Measurements from ENCODE around the gene ANKRD6.
"Not testable (repeated sequence)": the region's sequence is repeated elsewhere in the genome, so short reads cannot be mapped to it uniquely, and the experiment has no call there.

Gene ANKRD6

DNA sequence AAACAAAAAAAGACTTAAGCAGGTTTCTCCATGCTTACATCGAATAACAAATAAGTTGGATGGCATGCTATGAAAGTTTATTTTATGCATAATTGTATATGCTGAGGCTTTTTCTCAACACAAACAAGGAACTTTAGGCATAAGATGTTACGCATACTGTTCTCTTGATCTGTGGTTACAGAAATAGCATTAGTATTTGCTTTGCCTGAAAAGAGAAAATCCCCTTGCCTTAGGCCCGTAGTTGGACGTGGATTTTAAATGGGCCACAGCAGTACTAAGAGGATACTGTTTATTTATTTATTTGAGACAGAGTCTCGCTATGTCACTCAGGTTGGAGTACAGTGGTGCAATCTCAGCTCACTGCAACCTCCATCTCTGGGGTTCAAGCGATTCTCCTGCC lies 186.6 kb downstream of the ANKRD6 start:
- DNase-seq: no peak
- in situ Hi-C loops (cut with HindIII; ENCODE audit: low pct_ligation_motif_present, low sequenced_read_pairs): no loop called here
- no peaks in the 10 kb centered on the region for H3K36me3 ChIP-seq (replicated peaks)
- no peak overlapping the region for H3K4me3 ChIP-seq (ENCODE audit: low read depth, low read length)
- TF ChIP-seq, protein P1, sequence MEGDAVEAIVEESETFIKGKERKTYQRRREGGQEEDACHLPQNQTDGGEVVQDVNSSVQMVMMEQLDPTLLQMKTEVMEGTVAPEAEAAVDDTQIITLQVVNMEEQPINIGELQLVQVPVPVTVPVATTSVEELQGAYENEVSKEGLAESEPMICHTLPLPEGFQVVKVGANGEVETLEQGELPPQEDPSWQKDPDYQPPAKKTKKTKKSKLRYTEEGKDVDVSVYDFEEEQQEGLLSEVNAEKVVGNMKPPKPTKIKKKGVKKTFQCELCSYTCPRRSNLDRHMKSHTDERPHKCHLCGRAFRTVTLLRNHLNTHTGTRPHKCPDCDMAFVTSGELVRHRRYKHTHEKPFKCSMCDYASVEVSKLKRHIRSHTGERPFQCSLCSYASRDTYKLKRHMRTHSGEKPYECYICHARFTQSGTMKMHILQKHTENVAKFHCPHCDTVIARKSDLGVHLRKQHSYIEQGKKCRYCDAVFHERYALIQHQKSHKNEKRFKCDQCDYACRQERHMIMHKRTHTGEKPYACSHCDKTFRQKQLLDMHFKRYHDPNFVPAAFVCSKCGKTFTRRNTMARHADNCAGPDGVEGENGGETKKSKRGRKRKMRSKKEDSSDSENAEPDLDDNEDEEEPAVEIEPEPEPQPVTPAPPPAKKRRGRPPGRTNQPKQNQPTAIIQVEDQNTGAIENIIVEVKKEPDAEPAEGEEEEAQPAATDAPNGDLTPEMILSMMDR (IDR thresholded peaks at IDR 0.05; ENCODE audit: low read depth, low read length, missing control alignments): no peak
- H3K27ac ChIP-seq: no peak overlapping the region
- no peaks in the 10 kb centered on the region for H3K27me3 ChIP-seq (replicated peaks)

DNA sequence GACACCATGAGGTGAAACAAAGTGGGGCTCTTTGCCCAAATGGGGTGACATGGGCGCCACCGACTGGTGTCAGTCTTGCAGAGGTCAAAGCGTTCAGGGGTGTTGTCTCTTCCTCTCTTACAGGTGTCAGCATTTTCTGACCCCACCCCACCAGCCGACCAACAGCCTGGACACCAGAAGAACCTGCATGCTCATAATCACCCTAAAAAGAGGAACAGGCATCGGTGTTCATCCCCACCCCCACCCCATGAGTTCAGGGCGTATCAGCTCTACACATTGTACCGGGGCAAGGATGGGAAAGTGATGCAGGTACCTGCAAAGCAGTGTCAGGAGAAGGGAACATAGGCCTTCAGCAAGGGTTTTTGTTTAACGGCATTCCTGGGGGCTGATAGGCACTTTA lies 190.8 kb downstream of the ANKRD6 start:
- no peak for DNase-seq
- no peaks in the 10 kb centered on the region for H3K27me3 ChIP-seq (replicated peaks)
- no peaks in the 10 kb centered on the region for H3K36me3 ChIP-seq (replicated peaks)
- TF ChIP-seq, protein P1 (IDR thresholded peaks at IDR 0.05; ENCODE audit: low read depth, low read length, missing control alignments): no peak
- H3K27ac ChIP-seq: no peak overlapping the region
- H3K4me3 ChIP-seq (ENCODE audit: low read depth, low read length): no peak overlapping the region
- in situ Hi-C loops (cut with HindIII; ENCODE audit: low pct_ligation_motif_present, low sequenced_read_pairs): no loop called here

DNA sequence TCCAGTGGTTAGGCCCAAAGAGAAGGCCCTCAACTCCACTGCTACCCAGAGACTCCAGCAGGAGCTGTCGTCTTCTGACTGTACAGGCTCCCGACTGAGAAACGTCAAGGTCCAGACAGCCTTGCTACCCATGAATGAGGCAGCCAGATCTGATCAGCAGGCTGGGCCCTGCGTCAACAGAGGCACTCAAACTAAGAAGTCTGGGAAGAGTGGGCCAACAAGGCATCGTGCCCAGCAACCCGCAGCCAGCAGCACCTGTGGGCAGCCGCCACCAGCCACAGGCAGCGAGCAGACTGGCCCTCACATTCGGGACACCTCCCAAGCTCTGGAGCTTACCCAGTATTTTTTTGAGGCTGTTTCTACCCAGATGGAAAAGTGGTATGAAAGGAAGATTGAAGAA lies 197.5 kb downstream of the ANKRD6 start:
- in situ Hi-C loops (cut with HindIII; ENCODE audit: low pct_ligation_motif_present, low sequenced_read_pairs): no loop called here
- no peak overlapping the region for H3K4me3 ChIP-seq (ENCODE audit: low read depth, low read length)
- H3K27ac ChIP-seq: no peak overlapping the region
- TF ChIP-seq, protein P1 (IDR thresholded peaks at IDR 0.05; ENCODE audit: low read depth, low read length, missing control alignments): no peak
- no peaks in the 10 kb centered on the region for H3K36me3 ChIP-seq (replicated peaks)
- no peak for DNase-seq
- no peaks in the 10 kb centered on the region for H3K27me3 ChIP-seq (replicated peaks)

- H3K27me3 ChIP-seq (replicated peaks); DNase-seq; H3K36me3 ChIP-seq (replicated peaks); H3K4me3 ChIP-seq (ENCODE audit: low read depth, low read length); H3K27ac ChIP-seq; in situ Hi-C loops (cut with HindIII; ENCODE audit: low pct_ligation_motif_present, low sequenced_read_pairs): not testable (repeated sequence)
Measured at GRCh38 chr6:89636412-89636811, 203.5 kb downstream of the ANKRD6 start.

DNA sequence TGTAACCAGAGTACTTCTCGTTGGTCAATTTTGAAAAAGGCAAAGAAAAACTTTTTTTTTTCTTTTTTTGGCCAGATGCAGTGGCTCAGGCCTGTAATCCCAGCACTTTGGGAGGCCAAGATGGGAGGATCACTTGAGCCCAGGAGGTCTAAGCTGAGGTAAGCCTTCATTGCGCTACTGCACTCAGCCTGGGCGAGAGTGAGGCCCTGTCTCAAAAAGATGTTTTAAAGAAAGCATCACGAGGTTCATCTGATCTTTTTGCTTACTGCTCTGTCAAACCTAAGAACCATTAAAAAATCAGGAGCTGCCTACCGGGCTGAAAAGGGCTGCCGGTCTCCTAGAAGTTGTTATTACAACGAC lies 205.0 kb downstream of the ANKRD6 start:
- in situ Hi-C loops (cut with HindIII; ENCODE audit: low pct_ligation_motif_present, low sequenced_read_pairs): no loop called here
- TF ChIP-seq, protein P1 (IDR thresholded peaks at IDR 0.05; ENCODE audit: low read depth, low read length, missing control alignments): no peak
- peak overlapping the region; percentile 78 for H3K4me3 ChIP-seq (ENCODE audit: low read depth, low read length)

GRCh38 chr6:89638320-89639195 lies 205.6 kb downstream of the ANKRD6 start, which contains the start of gene LYRM2:
Gene LYRM2, minus strand, starts transcription at chr6:89638747. Its CDS starts 31 bp downstream, at chr6:89638716.
- Histone ChIP-seq H3K27ac (peak within 1 kb of the TSS; percentile 94), H3K27me3 (replicated peaks) (no peaks in the 10 kb centered on the region), H3K4me3 (ENCODE audit: low read depth, low read length) (peak within 1 kb of the TSS; percentile 78), H3K36me3 (replicated peaks) (peaks cover 16% of the 10 kb centered on the region)
- in situ Hi-C loops (cut with HindIII; ENCODE audit: low pct_ligation_motif_present, low sequenced_read_pairs): no loop called here
- TF ChIP-seq, protein P1 (IDR thresholded peaks at IDR 0.05; ENCODE audit: low read depth, low read length, missing control alignments): peak; percentile 32
- peak; percentile 92 for DNase-seq

More for the DNA sequence above, 205.0 kb downstream of the ANKRD6 start:
- peaks cover 12% of the 10 kb centered on the region for H3K36me3 ChIP-seq (replicated peaks)
- H3K27me3 ChIP-seq (replicated peaks): no peaks in the 10 kb centered on the region
- H3K27ac ChIP-seq: peak overlapping the region; percentile 94
- peak; percentile 0 for DNase-seq

Measured in brain microvascular endothelial cell (primary cell).